ENCODE measurements around the gene RIPPLY3.
A peak's percentile ranks its signal among the peaks of the same experiment; 100 is the strongest.
"Not testable (repeated sequence)": the region's sequence is repeated elsewhere in the genome, so short reads cannot be mapped to it uniquely, and the experiment has no call there.

The RIPPLY3 gene

GRCh38 chr21:36981977-36982700, 24.4 kb upstream of the RIPPLY3 start:
- no peak for DNase-seq

GRCh38 chr21:36985751-36986594, 20.5 kb upstream of the RIPPLY3 start:
- no peak for DNase-seq

- DNase-seq = no peak
Measured at GRCh38 chr21:36987845-36988244, 18.7 kb upstream of the RIPPLY3 start.

GRCh38 chr21:36988536-36988935, 18.0 kb upstream of the RIPPLY3 start:
- DNase-seq = no peak

GRCh38 chr21:36989199-36989698, 17.3 kb upstream of the RIPPLY3 start:
- not testable (repeated sequence) for DNase-seq

GRCh38 chr21:36989699-36990507, 16.6 kb upstream of the RIPPLY3 start:
- peak; percentile 91 to 94 for DNase-seq

- DNase-seq = no peak
Measured at GRCh38 chr21:36990508-36991205, 15.8 kb upstream of the RIPPLY3 start.

- no peak for DNase-seq
Measured at GRCh38 chr21:36992671-36993070, 13.8 kb upstream of the RIPPLY3 start.

- DNase-seq = no peak
Measured at GRCh38 chr21:36994501-36995158, 11.9 kb upstream of the RIPPLY3 start.

- not testable (repeated sequence) for DNase-seq
Measured at GRCh38 chr21:36995285-36995684, 11.2 kb upstream of the RIPPLY3 start.

GRCh38 chr21:36999131-36999898, 7.2 kb upstream of the RIPPLY3 start:
- no peak for DNase-seq

GRCh38 chr21:37000381-37000780, 6.1 kb upstream of the RIPPLY3 start:
- no peak for DNase-seq

- DNase-seq = no peak
Measured at GRCh38 chr21:37001441-37001840, 5.1 kb upstream of the RIPPLY3 start.

- not testable (repeated sequence) for DNase-seq
Measured at GRCh38 chr21:37002851-37003250, 3.7 kb upstream of the RIPPLY3 start.

- not testable (repeated sequence) for DNase-seq
Measured at GRCh38 chr21:37003917-37004316, 2.6 kb upstream of the RIPPLY3 start.

GRCh38 chr21:37005548-37006485, 685 bp upstream of the RIPPLY3 start:
- DNase-seq = no peak

GRCh38 chr21:37008724-37009123, 2.2 kb downstream of the RIPPLY3 start:
- DNase-seq = no peak

GRCh38 chr21:37009740-37010341, 3.3 kb downstream of the RIPPLY3 start:
- peak; percentile 73 to 81 for DNase-seq

- no peak for DNase-seq
Measured at GRCh38 chr21:37017951-37018679, 11.6 kb downstream of the RIPPLY3 start.
